GM12878 (cell line): Measurements from ENCODE around the gene GPR119. TPM values are rescaled to one million over a fixed set of nuclear protein-coding genes. Genes with fewer than 3 reads are reported as not detected.

Experiments
- EP300 ChIP-seq, 2 experiments: fragments of 150-350 bp in 1 of 2; IDR thresholded peaks; 2 replicates each; pipeline ENCODE4 v1.6.1; 2011 to 2012; ENCODE audit warnings: low read depth in 2 of 2, low read length in 2 of 2, borderline replicate concordance in 1 of 2, improper control_type of control experiment in 1 of 2, inconsistent platforms in 1 of 2; ENCODE audit not compliant: control insufficient read depth in 1 of 2
- HCFC1 ChIP-seq: fragments of 150-350 bp; IDR thresholded peaks from 2 replicates; pipeline ENCODE4 v1.6.1; 2014; ENCODE audit warnings: low read length
- MTA2 ChIP-seq: fragments of 450-650 bp; IDR thresholded peaks from 2 replicates; pipeline ENCODE4 v1.6.1; 2016; ENCODE audit warnings: low read depth, mild to moderate bottlenecking, moderate library complexity
- NR2C2 ChIP-seq: IDR thresholded peaks from 2 replicates; pipeline ENCODE4 v1.6.1; 2011; ENCODE audit warnings: borderline replicate concordance, low read depth; ENCODE audit not compliant: control insufficient read depth, insufficient read length
- SP1 ChIP-seq: IDR thresholded peaks from one replicate; pipeline ENCODE4 v1.6.1; 2011; ENCODE audit warnings: low read depth, low read length
- polyA plus RNA-seq, 11 experiments: library from polyadenylated mRNA; depleted of rRNA in 4 of 11; unstranded in 6 of 11; stranded (reverse) in 5 of 11; fragments of >200 nt; fragmentation: Nextera tagmentation in 4 of 11; fragmentation: Illumina TruSeq in 1 of 11; extraction: Ambion mirVana in 4 of 11; extraction: Trizol in 1 of 11; gene quantifications; 1 replicate in 1 of 11; 2 replicates in 10 of 11; pipeline versions ENCODE4 v1.2.1 to v1.2.3, GENCODE V29; 2011 to 2016; ENCODE audit warnings: inconsistent platforms in 2 of 11, missing spikeins in 2 of 11, low read depth in 1 of 11
- total RNA-seq, 4 experiments: library from RNA; depleted of rRNA in 3 of 4; stranded (reverse); fragments of >200 nt in 3 of 4; fragmentation: Illumina TruSeq in 1 of 4; extraction: Trizol in 1 of 4; gene quantifications; 2 replicates each; pipeline versions ENCODE4 v1.2.1 to v1.2.3, GENCODE V29; 2013 to 2021
- TF ChIP-seq, protein P1 (sequence below): IDR thresholded peaks from 2 replicates; pipeline ENCODE4 v1.6.1; 2012; ENCODE audit warnings: improper control_type of control experiment, low read depth, low read length; ENCODE audit not compliant: insufficient replicate concordance
- TF ChIP-seq, protein P2 (sequence below): fragments of 450-650 bp; IDR thresholded peaks from 2 replicates; pipeline ENCODE4 v1.6.1; 2017; ENCODE audit warnings: mild to moderate bottlenecking

Gene GPR119
- total and polyA plus RNA-seq, 10 of the 15 experiments (the other 5 are each of a cell fraction or from before 2014, with no cell fraction given), result not detected

DNA sequence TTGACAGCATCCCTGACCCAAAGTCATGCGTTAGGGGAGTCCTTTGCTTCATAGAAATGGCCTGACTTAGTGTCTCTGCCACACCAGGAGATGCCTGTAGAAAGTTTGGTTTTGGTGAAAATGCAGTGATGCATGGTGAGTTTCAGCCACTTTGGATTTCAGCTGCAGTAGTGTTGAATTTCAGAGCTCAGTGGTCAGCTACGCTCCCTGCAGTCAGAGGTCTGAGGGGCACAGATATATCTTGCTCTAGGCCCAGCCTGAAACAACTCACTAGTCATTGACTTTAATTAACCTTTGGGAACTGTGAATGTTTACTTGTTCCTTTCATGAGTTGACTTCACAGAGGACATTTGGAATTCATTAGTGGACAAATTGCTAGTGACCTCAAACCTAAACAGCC lies 33.8 kb upstream of the GPR119 start (continued):
- TF ChIP-seq, protein P1, sequence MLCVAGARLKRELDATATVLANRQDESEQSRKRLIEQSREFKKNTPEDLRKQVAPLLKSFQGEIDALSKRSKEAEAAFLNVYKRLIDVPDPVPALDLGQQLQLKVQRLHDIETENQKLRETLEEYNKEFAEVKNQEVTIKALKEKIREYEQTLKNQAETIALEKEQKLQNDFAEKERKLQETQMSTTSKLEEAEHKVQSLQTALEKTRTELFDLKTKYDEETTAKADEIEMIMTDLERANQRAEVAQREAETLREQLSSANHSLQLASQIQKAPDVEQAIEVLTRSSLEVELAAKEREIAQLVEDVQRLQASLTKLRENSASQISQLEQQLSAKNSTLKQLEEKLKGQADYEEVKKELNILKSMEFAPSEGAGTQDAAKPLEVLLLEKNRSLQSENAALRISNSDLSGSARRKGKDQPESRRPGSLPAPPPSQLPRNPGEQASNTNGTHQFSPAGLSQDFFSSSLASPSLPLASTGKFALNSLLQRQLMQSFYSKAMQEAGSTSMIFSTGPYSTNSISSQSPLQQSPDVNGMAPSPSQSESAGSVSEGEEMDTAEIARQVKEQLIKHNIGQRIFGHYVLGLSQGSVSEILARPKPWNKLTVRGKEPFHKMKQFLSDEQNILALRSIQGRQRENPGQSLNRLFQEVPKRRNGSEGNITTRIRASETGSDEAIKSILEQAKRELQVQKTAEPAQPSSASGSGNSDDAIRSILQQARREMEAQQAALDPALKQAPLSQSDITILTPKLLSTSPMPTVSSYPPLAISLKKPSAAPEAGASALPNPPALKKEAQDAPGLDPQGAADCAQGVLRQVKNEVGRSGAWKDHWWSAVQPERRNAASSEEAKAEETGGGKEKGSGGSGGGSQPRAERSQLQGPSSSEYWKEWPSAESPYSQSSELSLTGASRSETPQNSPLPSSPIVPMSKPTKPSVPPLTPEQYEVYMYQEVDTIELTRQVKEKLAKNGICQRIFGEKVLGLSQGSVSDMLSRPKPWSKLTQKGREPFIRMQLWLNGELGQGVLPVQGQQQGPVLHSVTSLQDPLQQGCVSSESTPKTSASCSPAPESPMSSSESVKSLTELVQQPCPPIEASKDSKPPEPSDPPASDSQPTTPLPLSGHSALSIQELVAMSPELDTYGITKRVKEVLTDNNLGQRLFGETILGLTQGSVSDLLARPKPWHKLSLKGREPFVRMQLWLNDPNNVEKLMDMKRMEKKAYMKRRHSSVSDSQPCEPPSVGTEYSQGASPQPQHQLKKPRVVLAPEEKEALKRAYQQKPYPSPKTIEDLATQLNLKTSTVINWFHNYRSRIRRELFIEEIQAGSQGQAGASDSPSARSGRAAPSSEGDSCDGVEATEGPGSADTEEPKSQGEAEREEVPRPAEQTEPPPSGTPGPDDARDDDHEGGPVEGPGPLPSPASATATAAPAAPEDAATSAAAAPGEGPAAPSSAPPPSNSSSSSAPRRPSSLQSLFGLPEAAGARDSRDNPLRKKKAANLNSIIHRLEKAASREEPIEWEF, result no peak
- TF ChIP-seq, protein P2, sequence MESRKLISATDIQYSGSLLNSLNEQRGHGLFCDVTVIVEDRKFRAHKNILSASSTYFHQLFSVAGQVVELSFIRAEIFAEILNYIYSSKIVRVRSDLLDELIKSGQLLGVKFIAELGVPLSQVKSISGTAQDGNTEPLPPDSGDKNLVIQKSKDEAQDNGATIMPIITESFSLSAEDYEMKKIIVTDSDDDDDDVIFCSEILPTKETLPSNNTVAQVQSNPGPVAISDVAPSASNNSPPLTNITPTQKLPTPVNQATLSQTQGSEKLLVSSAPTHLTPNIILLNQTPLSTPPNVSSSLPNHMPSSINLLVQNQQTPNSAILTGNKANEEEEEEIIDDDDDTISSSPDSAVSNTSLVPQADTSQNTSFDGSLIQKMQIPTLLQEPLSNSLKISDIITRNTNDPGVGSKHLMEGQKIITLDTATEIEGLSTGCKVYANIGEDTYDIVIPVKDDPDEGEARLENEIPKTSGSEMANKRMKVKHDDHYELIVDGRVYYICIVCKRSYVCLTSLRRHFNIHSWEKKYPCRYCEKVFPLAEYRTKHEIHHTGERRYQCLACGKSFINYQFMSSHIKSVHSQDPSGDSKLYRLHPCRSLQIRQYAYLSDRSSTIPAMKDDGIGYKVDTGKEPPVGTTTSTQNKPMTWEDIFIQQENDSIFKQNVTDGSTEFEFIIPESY, result no peak
- TF ChIP-seq NR2C2, result no peak
- no peak for TF ChIP-seq EP300 (IDR thresholded peaks at IDR 0.05; ENCODE audit: borderline replicate concordance in 1 of 2, control insufficient read depth in 1 of 2, low read depth in 2 of 2, low read length in 2 of 2)
- TF ChIP-seq MTA2, result no peak
- TF ChIP-seq HCFC1, result no peak
- TF ChIP-seq SP1, result no peak
